Kidney epithelial cell (primary cell): Measurements from ENCODE around the gene ATG16L2. TPM values are rescaled to one million over a fixed set of nuclear protein-coding genes. Genes with fewer than 3 reads are reported as not detected.
A peak's percentile ranks its signal among the peaks of the same experiment; 100 is the strongest.

Experiments used
- DNase-seq: peaks from one replicate; pipeline ENCODE4 v3.0.0-alpha.2; 2010; ENCODE audit warnings: low read depth
- H3K27me3 ChIP-seq: 2 replicates; pipeline ENCODE4 v1.6.0; 2011; ENCODE audit warnings: low read length; ENCODE audit not compliant: control insufficient read depth, insufficient read depth
- H3K36me3 ChIP-seq: 2 replicates; pipeline ENCODE4 v1.5.1; 2011; ENCODE audit warnings: low read length; ENCODE audit not compliant: control insufficient read depth, insufficient read depth
- H3K4me3 ChIP-seq: 2 replicates; pipeline ENCODE4 v1.5.1; 2011; ENCODE audit warnings: low read depth, mild to moderate bottlenecking, control low read depth, low read length
- total RNA-seq: library from RNA; depleted of rRNA; stranded (reverse); fragments of >200 nt; gene quantifications from 2 replicates; pipeline ENCODE4 v1.2.3, GENCODE V29; 2015
- TF ChIP-seq, protein P1 (sequence below): IDR thresholded peaks from 2 replicates; pipeline ENCODE4 v1.5.1; 2011; ENCODE audit warnings: mild to moderate bottlenecking, moderate library complexity, low read length, control low read depth, inconsistent platforms; ENCODE audit not compliant: insufficient read depth, poor library complexity, severe bottlenecking

Gene ATG16L2
- total RNA-seq, 1 donor from 2014 or later = 12.8 TPM

DNA sequence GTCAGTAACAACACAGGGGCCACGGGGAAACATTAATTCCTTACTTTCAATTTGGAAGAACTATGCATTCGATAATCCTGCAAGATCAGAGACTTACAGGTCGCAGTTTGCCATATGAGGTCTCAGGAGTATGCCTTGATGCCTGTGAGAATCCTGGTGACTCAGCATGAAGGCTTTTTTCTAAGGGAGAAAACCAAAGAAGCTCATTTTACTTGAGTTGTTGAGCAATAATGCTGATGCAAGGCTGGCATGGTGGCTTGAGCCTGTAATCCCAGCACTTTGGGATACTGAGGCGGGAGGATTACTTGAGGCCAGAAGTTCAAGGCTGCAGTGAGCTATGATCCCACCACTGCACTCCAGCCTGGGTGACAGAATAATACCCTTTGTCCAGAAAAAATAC, 26.6 kb downstream of the ATG16L2 start:
- peak; percentile 50 for DNase-seq
- no peak overlapping the region for H3K4me3 ChIP-seq
- TF ChIP-seq, protein P1, sequence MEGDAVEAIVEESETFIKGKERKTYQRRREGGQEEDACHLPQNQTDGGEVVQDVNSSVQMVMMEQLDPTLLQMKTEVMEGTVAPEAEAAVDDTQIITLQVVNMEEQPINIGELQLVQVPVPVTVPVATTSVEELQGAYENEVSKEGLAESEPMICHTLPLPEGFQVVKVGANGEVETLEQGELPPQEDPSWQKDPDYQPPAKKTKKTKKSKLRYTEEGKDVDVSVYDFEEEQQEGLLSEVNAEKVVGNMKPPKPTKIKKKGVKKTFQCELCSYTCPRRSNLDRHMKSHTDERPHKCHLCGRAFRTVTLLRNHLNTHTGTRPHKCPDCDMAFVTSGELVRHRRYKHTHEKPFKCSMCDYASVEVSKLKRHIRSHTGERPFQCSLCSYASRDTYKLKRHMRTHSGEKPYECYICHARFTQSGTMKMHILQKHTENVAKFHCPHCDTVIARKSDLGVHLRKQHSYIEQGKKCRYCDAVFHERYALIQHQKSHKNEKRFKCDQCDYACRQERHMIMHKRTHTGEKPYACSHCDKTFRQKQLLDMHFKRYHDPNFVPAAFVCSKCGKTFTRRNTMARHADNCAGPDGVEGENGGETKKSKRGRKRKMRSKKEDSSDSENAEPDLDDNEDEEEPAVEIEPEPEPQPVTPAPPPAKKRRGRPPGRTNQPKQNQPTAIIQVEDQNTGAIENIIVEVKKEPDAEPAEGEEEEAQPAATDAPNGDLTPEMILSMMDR = no peak
- no peaks in the 10 kb centered on the region for H3K27me3 ChIP-seq
- no peaks in the 10 kb centered on the region for H3K36me3 ChIP-seq

DNA sequence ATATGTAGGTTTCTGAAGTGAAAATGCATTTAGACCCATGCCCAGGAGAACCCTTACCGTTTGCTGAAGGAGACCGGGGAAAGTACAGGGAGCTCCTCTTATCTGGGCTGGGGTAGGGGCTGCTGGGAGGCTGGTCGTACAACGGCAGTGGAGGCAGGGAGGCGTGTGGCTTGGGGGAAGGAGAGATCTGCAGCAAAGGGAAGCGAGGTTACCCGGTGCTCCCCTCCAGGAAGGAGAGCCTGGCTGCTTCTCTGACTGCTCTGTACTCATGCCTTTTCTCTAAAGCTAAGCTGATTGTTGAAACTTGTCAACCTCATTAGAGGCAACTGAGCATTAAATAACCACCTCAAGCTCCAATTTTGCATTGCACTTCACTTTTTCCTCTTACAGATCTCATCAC, 27.2 kb downstream of the ATG16L2 start:
- Histone ChIP-seq H3K4me3 (no peak overlapping the region), H3K27me3 (no peaks in the 10 kb centered on the region), H3K36me3 (no peaks in the 10 kb centered on the region)
- TF ChIP-seq, protein P1 = no peak
- no peak for DNase-seq

DNA sequence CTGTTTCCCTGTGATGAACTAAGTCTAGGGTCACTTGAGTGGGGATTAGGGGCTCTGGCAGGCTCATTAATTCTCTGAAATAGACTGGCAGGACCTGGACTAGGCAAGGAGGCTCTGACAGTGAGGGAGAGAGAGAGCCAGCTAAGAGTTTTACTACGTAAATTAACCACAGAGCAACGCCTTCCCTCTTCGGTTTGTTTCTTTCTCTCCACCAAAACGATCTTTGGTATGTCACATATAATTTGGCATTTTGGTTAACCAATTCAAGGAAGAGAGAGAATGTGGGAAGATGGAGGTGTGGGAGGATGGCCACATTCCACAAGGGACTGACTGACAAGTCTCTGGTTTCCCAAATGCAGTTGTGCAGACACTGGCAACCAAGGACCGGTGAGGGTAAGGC, 27.9 kb downstream of the ATG16L2 start:
- no peaks in the 10 kb centered on the region for H3K27me3 ChIP-seq
- no peak for DNase-seq
- TF ChIP-seq, protein P1 = no peak
- H3K4me3 ChIP-seq = no peak overlapping the region
- H3K36me3 ChIP-seq = no peaks in the 10 kb centered on the region

DNA sequence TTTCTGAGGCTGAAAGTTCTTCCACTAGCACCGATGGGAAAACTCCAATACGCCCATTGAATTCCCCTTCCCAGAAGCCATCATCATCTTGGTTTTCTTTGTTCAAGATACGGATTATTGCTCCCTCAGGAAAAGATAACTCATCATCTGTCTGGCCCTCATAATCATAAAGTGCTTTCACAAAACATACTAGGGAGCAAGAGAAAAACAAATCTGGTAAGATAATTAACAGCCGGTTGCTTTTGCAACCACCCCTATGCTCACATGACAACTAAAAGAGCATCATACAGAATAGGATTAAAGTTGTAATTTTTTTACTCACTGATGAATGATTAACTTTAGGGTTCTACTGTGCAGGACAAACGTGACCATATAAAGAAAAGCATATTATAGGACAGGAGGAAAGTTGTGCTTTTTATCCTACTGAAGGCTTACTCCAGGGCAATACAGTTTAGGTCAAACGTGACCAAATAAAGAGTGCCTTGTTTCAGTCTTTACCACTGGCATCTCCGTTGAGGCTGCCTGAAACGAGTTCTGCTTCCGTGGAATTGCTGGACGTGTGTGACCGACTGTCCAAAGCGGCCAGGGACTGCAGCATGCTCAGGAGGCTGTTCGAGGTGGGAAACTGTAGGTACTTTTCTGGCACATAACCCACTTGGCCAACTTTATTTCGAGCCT, 28.6 kb downstream of the ATG16L2 start:
- H3K27me3 ChIP-seq = no peaks in the 10 kb centered on the region
- DNase-seq = no peak
- TF ChIP-seq, protein P1 = no peak
- H3K4me3 ChIP-seq = no peak overlapping the region
- H3K36me3 ChIP-seq = no peaks in the 10 kb centered on the region

DNA sequence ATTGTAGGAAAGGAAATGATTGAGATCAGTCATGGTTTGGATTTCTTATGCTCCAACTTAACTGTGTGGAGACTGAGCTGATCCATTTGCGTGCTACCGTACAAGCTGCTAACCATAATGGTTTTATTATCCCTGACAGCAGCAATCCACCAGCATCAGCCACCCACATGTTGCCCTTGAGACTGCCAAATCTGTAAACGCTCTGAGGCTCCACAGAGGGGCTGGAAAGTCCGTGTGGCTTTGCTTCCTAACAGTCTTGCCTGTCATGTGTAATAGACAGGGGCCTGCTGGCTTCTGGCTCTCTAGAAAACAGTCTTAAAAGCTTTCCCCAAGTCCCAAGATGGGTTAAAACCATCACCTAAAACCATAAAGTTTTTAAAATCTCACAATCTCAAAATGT, 30.1 kb downstream of the ATG16L2 start:
- Histone ChIP-seq H3K4me3 (no peak overlapping the region), H3K36me3 (no peaks in the 10 kb centered on the region), H3K27me3 (no peaks in the 10 kb centered on the region)
- TF ChIP-seq, protein P1 = no peak
- DNase-seq = no peak
